ENCODE data around the gene OMA1.

- TF ChIP-seq EP300 (IDR thresholded peaks at IDR 0.05) = no peak
- no peak for TF ChIP-seq POLR2A (IDR thresholded peaks at IDR 0.05)
- no peak for TF ChIP-seq CTCF (IDR thresholded peaks at IDR 0.05)
These were observed 111.2 kb downstream of the OMA1 start for GRCh38 chr1:58435376-58435775.

Data from sigmoid colon (tissue), 4 donors.